Astrocyte (in vitro differentiated cells and primary cell): ENCODE results near the gene SECISBP2L. TPM values are rescaled to one million over a fixed set of nuclear protein-coding genes. Genes with fewer than 3 reads are reported as not detected.

Experiments used
- DNase-seq: peaks from one replicate; pipeline ENCODE4 v3.0.0-alpha.2; 2010; ENCODE audit warnings: low read depth
- FAIRE-seq: peaks from 2 replicates; lab custom pipeline; 2011; peaks lifted over from hg19 to GRCh38; lab: Jason Lieb, UNC
- H2AFZ ChIP-seq: 2 replicates; pipeline ENCODE4 v1.6.0; 2012; ENCODE audit warnings: low read depth, low read length, inconsistent platforms
- H3K27ac ChIP-seq: 2 replicates; pipeline ENCODE4 v1.5.1; 2011; ENCODE audit warnings: low read depth, low read length, inconsistent platforms
- H3K27me3 ChIP-seq: 2 replicates; pipeline ENCODE4 v1.6.0; 2011; ENCODE audit warnings: low read length, inconsistent platforms; ENCODE audit not compliant: insufficient read depth
- H3K36me3 ChIP-seq: 2 replicates; pipeline ENCODE4 v1.5.1; 2011; ENCODE audit warnings: low read length, inconsistent platforms; ENCODE audit not compliant: insufficient read depth
- H3K4me1 ChIP-seq: 2 replicates; pipeline ENCODE4 v1.5.1; 2011; ENCODE audit warnings: low read length, inconsistent platforms; ENCODE audit not compliant: insufficient read depth
- H3K4me2 ChIP-seq: 2 replicates; pipeline ENCODE4 v1.6.0; 2012; ENCODE audit warnings: low read length, inconsistent platforms
- H3K4me3 ChIP-seq: 2 replicates; pipeline ENCODE4 v1.5.1; 2011; ENCODE audit warnings: low read depth, mild to moderate bottlenecking, low read length, inconsistent platforms; ENCODE audit not compliant: insufficient read depth
- H3K79me2 ChIP-seq: 2 replicates; pipeline ENCODE4 v1.6.0; 2012; ENCODE audit warnings: mild to moderate bottlenecking, low read length, inconsistent platforms; ENCODE audit not compliant: insufficient read depth
- H3K9ac ChIP-seq: 2 replicates; pipeline ENCODE4 v1.6.0; 2012; ENCODE audit warnings: mild to moderate bottlenecking, low read length, inconsistent platforms
- H3K9me3 ChIP-seq: 2 replicates; pipeline ENCODE4 v1.5.1; 2012; ENCODE audit warnings: low read depth, mild to moderate bottlenecking, low read length, inconsistent platforms; ENCODE audit not compliant: insufficient read depth
- H4K20me1 ChIP-seq: 2 replicates; pipeline ENCODE4 v1.6.0; 2012; ENCODE audit warnings: low read length, inconsistent platforms; ENCODE audit not compliant: insufficient read depth
- H3K27ac Mint-ChIP-seq: one replicate; pipeline ENCODE4 v1.8.0; 2021; ENCODE audit warnings: mild to moderate bottlenecking, mixed read lengths; ENCODE audit not compliant: unreplicated experiment
- H3K27me3 Mint-ChIP-seq: one replicate; pipeline ENCODE4 v1.8.0; 2021; ENCODE audit warnings: low read depth, mixed read lengths; ENCODE audit not compliant: unreplicated experiment
- H3K36me3 Mint-ChIP-seq: one replicate; pipeline ENCODE4 v1.8.0; 2021; ENCODE audit warnings: low read depth, mixed read lengths; ENCODE audit not compliant: unreplicated experiment
- H3K4me1 Mint-ChIP-seq: one replicate; pipeline ENCODE4 v1.8.0; 2021; ENCODE audit warnings: low read depth, mixed read lengths; ENCODE audit not compliant: unreplicated experiment
- H3K4me3 Mint-ChIP-seq: one replicate; pipeline ENCODE4 v1.8.0; 2021; ENCODE audit warnings: mild to moderate bottlenecking, moderate library complexity, mixed read lengths; ENCODE audit not compliant: unreplicated experiment
- H3K9me3 Mint-ChIP-seq: one replicate; pipeline ENCODE4 v1.8.0; 2021; ENCODE audit warnings: mild to moderate bottlenecking, mixed read lengths; ENCODE audit not compliant: unreplicated experiment
- EZH2 ChIP-seq: IDR thresholded peaks from 2 replicates; pipeline ENCODE4 v1.6.1; 2012; ENCODE audit warnings: mild to moderate bottlenecking, low read length, inconsistent platforms; ENCODE audit not compliant: insufficient read depth
- total RNA-seq: library from RNA; stranded (reverse); gene quantifications from 2 replicates; pipeline ENCODE4 v1.2.1, GENCODE V29; 2021
- TF ChIP-seq, protein P1 (sequence below): IDR thresholded peaks from 2 replicates; pipeline ENCODE4 v1.5.1; 2011; ENCODE audit warnings: low read depth, mild to moderate bottlenecking, inconsistent platforms, low read length, moderate library complexity; ENCODE audit not compliant: insufficient read depth

SECISBP2L gene
- total RNA-seq, 1 donor from 2014 or later: 52.5 TPM

GRCh38 chr15:48984811-48985352 is 61.4 kb downstream of the SECISBP2L start:
- no peaks in the 10 kb centered on the region for H4K20me1 ChIP-seq
- no peak overlapping the region for H3K4me3 ChIP-seq
- Mint-ChIP-seq H3K9me3 (no peaks in the 10 kb centered on the region), H3K27ac (no peak overlapping the region), H3K4me3 (no peak overlapping the region), H3K4me1 (peaks cover 2% of the 10 kb centered on the region), H3K36me3 (peaks cover 2% of the 10 kb centered on the region), H3K27me3 (no peaks in the 10 kb centered on the region)
- H2AFZ ChIP-seq: no peak overlapping the region
- no peaks in the 10 kb centered on the region for H3K79me2 ChIP-seq
- H3K36me3 ChIP-seq: peaks cover 2% of the 10 kb centered on the region
- FAIRE-seq: no peak
- DNase-seq: no peak
- H3K4me1 ChIP-seq: no peaks in the 10 kb centered on the region
- no peaks in the 10 kb centered on the region for H3K9me3 ChIP-seq
- TF ChIP-seq, protein P1, sequence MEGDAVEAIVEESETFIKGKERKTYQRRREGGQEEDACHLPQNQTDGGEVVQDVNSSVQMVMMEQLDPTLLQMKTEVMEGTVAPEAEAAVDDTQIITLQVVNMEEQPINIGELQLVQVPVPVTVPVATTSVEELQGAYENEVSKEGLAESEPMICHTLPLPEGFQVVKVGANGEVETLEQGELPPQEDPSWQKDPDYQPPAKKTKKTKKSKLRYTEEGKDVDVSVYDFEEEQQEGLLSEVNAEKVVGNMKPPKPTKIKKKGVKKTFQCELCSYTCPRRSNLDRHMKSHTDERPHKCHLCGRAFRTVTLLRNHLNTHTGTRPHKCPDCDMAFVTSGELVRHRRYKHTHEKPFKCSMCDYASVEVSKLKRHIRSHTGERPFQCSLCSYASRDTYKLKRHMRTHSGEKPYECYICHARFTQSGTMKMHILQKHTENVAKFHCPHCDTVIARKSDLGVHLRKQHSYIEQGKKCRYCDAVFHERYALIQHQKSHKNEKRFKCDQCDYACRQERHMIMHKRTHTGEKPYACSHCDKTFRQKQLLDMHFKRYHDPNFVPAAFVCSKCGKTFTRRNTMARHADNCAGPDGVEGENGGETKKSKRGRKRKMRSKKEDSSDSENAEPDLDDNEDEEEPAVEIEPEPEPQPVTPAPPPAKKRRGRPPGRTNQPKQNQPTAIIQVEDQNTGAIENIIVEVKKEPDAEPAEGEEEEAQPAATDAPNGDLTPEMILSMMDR: no peak
- no peak for TF ChIP-seq EZH2
- no peak overlapping the region for H3K9ac ChIP-seq
- no peaks in the 10 kb centered on the region for H3K27me3 ChIP-seq
- no peak overlapping the region for H3K27ac ChIP-seq
- no peak overlapping the region for H3K4me2 ChIP-seq

DNA sequence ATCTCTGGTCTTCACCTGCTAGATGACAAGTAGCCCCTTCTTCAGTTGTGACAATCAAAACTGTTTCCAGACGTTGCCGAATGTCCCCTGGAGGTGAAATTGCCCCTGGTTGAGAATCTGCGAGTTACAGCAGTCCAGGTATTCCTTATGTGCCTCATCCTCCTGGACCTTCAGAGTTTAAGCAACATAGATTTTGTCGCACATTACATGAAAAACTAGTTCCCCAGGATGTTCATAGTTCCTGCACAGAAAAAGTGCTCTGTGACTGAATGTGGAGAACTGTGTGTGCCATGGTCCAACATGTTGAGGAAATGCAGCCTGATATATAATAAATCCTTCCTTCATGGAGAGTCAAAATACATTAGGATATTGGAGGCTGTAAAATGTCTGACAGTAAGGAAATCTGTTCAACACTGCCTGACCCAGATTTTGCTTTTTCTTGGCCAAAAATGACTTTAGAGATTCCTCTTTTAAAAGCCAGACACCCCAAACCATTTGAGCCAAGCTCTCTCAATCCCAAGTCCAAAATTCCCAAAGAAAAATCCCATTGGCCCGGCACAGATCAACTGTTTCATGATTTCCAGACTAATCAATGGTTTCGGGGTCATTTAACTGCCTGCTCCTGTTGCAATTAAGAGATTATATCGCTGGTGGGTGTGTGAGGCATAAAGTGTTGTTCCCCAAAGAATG is 62.1 kb downstream of the SECISBP2L start:
- H3K9me3 Mint-ChIP-seq: no peaks in the 10 kb centered on the region
- Histone ChIP-seq H3K9me3 (no peaks in the 10 kb centered on the region), H3K4me1 (no peaks in the 10 kb centered on the region), H3K4me3 (no peak overlapping the region), H3K36me3 (no peaks in the 10 kb centered on the region), H2AFZ (no peak overlapping the region), H4K20me1 (no peaks in the 10 kb centered on the region), H3K27ac (no peak overlapping the region), H3K9ac (no peak overlapping the region), H3K27me3 (no peaks in the 10 kb centered on the region), H3K79me2 (no peaks in the 10 kb centered on the region), H3K4me2 (no peak overlapping the region)
- H3K27me3 Mint-ChIP-seq: no peaks in the 10 kb centered on the region
- H3K27ac Mint-ChIP-seq: no peak overlapping the region
- FAIRE-seq: no peak
- H3K4me1 Mint-ChIP-seq: peaks cover 2% of the 10 kb centered on the region
- no peak for DNase-seq
- no peak for TF ChIP-seq EZH2
- TF ChIP-seq, protein P1: no peak
- no peak overlapping the region for H3K4me3 Mint-ChIP-seq
- H3K36me3 Mint-ChIP-seq: peaks cover under 1% of the 10 kb centered on the region

- no peaks in the 10 kb centered on the region for H4K20me1 ChIP-seq
- H3K9me3 Mint-ChIP-seq: no peaks in the 10 kb centered on the region
- H3K27ac Mint-ChIP-seq: no peak overlapping the region
- H3K36me3 Mint-ChIP-seq: no peaks in the 10 kb centered on the region
- no peak for TF ChIP-seq EZH2
- TF ChIP-seq, protein P1: no peak
- H3K27ac ChIP-seq: no peak overlapping the region
- H3K79me2 ChIP-seq: no peaks in the 10 kb centered on the region
- no peaks in the 10 kb centered on the region for H3K9me3 ChIP-seq
- no peaks in the 10 kb centered on the region for H3K36me3 ChIP-seq
- FAIRE-seq (no peak), DNase-seq (no peak)
- no peaks in the 10 kb centered on the region for H3K27me3 ChIP-seq
- H3K9ac ChIP-seq: no peak overlapping the region
- H2AFZ ChIP-seq: no peak overlapping the region
- H3K4me1 ChIP-seq: no peaks in the 10 kb centered on the region
- H3K4me1 Mint-ChIP-seq: peaks cover 2% of the 10 kb centered on the region
- no peaks in the 10 kb centered on the region for H3K27me3 Mint-ChIP-seq
- H3K4me2 ChIP-seq: no peak overlapping the region
- H3K4me3 Mint-ChIP-seq: no peak overlapping the region
- H3K4me3 ChIP-seq: no peak overlapping the region
Measured at GRCh38 chr15:48983300-48983699, 62.9 kb downstream of the SECISBP2L start.
